ELF-1 (cell line): ENCODE results near the gene TMEM135.

Experiments used
- DNase-seq: peaks from one replicate; pipeline ENCODE4 v3.0.0-alpha.2; 2016; ENCODE audit warnings: low read depth, low spot score

Gene TMEM135

DNA sequence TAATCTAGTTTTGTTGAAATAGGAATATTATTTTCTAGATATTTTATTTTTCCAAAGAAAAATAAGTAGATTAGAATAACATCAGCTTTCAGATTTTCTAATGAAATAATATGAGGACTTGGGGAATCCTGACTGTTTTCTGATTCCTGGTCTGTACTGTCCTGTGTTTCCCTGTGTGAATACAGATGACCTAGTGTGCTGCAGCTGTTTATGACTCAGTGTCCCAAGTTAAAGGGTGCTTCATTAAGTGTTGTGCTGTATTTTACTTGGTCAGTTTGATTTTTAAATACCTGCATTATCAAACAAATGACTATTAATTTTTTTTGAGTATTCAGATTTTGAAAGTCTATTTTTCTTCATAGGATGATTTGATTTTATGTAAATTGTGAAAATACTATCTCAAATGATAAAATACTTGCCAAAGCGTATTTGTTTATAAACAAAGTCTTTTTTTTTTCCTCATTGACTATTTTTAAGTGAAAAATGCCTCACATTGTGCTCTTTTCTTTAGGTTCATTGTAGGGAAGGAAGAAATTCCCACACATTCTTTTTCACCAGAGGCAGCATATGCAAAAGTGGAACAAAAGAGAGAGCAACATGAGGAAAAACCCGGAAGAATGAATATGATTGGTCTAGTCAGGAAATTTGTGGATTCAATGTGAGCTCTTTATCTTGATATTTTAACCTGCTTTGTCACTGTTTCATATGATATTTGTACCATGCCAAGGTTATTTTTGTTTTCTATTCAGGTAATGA is 264.2 kb downstream of the TMEM135 start:
- no peak for DNase-seq

- DNase-seq: peak; percentile 23
Observed at GRCh38 chr11:87304412-87304811, 266.7 kb downstream of the TMEM135 start.

DNA sequence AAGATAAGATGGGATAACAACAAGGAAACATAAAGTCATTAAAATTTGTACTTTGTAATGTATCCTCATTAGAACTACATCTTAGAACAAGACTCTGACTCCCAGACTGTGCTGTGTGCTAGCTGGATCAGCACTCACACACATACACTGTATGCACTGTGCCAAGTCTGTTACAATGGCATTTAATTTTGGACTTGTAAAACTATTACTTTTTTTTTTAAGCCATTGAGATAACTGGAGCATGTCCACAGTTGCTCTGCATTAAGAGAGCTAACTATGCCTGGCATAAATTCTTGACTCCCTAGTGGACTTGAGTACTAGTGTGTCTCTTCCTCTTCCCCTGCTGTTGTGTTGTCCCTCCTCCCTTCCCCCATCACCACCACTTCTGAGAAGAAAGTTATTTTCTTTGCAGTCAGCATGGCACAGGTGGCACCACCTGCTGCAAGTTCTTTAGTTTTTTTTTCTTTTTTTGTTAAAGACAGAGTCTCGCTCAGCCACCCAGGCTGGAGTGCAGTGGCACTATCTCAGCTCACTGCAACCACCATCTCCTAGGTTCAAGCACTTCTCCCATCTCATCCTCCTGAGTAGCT is 268.6 kb downstream of the TMEM135 start:
- DNase-seq: no peak

DNA sequence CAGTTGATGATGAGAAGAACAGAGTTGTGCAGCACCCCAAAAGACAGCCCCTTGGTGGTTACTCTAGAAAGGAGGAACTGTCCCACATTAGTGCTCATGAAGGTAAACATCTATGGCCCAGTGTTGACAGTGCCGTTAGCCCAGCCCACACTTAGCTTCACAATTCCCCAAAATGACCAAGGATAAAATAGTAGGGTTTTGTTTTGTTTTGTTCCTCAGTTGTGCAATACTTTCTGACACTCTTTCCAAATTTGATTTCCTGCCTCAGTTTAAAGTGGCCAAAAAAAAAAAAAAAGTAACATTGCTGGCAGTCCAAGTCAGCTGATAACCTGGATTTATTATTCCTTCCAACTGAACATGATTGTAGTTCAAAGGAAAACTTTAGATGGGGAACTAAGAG is 269.4 kb downstream of the TMEM135 start:
- no peak for DNase-seq

GRCh38 chr11:87315229-87315628 is 277.5 kb downstream of the TMEM135 start:
- DNase-seq: no peak

GRCh38 chr11:87316491-87316890 is 278.8 kb downstream of the TMEM135 start:
- DNase-seq: no peak

- DNase-seq: no peak
Observed at GRCh38 chr11:87317441-87317840, 279.7 kb downstream of the TMEM135 start.

- DNase-seq: no peak
Observed at GRCh38 chr11:87320123-87320522, 282.4 kb downstream of the TMEM135 start.

- no peak for DNase-seq
Observed at GRCh38 chr11:87322568-87322967, 284.8 kb downstream of the TMEM135 start.

- no peak for DNase-seq
Observed at GRCh38 chr11:87323899-87324298, 286.2 kb downstream of the TMEM135 start.

DNA sequence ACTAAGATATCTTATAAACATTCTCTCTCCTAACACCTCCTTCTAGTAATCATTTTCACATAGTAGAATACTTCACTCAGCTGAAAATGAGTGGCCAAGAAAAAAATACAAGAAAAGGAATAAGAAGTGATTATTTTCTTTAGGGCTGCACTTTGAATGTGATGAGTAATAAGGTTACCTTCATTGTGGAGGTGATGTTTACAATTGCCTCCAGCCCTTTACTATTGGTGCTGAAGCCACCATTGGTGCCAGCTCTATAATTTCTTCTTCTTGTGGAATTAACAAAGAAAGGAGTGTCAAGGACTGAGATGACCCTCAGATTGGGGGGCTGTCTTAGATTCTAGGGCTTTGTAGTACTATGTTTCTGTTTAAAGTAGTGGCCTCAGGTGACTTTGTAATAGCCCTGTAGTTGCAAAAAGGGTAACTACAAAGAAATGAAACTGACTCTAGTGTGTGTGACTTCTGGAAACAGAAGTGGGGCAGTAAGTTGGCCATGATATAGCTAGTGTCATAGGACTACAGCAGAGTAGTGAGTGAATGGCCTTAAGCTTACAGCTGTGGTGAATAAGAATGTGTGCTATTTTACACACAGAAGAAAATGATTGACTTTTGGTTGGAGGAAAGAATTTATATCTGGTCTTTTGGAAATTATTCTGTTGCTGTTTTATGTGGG is 287.2 kb downstream of the TMEM135 start:
- no peak for DNase-seq

GRCh38 chr11:87325490-87325872 is 287.7 kb downstream of the TMEM135 start:
- no peak for DNase-seq

- no peak for DNase-seq
Observed at GRCh38 chr11:87326594-87326993, 288.9 kb downstream of the TMEM135 start.

DNA sequence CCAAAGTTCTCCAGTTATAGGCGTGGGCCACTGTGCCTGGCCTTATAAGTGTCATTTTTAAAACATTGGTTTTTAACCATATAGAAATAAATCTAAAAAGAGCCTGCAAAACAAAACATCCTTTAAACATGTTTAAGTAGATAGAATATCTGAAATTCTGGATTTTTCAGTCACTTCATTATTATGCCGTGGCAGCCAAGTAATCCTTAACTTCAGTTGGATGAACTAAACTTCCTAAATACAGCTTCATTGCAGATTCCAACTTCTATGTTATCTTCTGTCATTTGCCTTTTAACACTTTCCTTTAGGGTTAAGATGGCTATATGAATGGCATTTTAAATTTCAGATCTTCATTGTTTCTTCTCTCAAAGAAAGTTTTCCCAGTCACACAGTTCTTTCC is 291.4 kb downstream of the TMEM135 start:
- no peak for DNase-seq

- DNase-seq: no peak
Observed at GRCh38 chr11:87330187-87330601, 292.5 kb downstream of the TMEM135 start.

- no peak for DNase-seq
Observed at GRCh38 chr11:87331273-87331672, 293.5 kb downstream of the TMEM135 start.

GRCh38 chr11:87338046-87338639 is 300.4 kb downstream of the TMEM135 start:
- DNase-seq: no peak

- DNase-seq: no peak
Observed at GRCh38 chr11:87339416-87339815, 301.7 kb downstream of the TMEM135 start.

GRCh38 chr11:87347441-87347840 is 309.7 kb downstream of the TMEM135 start:
- DNase-seq: no peak

DNA sequence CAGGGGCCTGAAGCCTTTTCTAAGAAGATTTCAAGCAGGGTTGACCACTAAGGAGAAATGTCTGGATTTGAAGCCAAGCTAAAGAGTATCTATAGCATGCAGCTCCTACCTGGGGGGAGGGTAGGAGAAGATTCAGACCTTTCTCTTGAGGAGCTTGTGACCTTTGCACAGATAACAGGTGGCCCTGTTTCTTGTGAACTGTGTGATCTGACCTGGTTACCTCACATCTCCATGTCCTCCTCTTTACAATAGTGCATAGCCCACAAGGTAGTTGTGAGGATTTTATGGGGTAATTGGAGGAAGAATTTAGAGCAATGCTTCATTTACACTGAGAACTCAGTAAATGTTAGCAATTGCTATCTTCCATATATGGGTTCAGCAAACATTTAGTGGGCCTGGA is 310.1 kb downstream of the TMEM135 start:
- no peak for DNase-seq

GRCh38 chr11:87351676-87352075 is 313.9 kb downstream of the TMEM135 start:
- no peak for DNase-seq
